Endodermal cell (in vitro differentiated cells): ENCODE results near the gene RAPGEF1. TPM values are rescaled to one million over a fixed set of nuclear protein-coding genes. Genes with fewer than 3 reads are reported as not detected.
A peak's percentile ranks its signal among the peaks of the same experiment; 100 is the strongest.

ENCODE experiments used
- DNase-seq: peaks from one replicate; pipeline ENCODE4 v3.0.0-alpha.2; 2017
- H3K27ac ChIP-seq: 2 replicates; pipeline ENCODE4 v1.5.1; 2013; ENCODE audit warnings: mild to moderate bottlenecking, low read depth, low read length, moderate library complexity
- H3K27me3 ChIP-seq: 2 replicates; pipeline ENCODE4 v1.6.1; 2013; ENCODE audit warnings: mild to moderate bottlenecking, low read length, moderate library complexity; ENCODE audit not compliant: insufficient read depth, control insufficient read depth, poor library complexity, severe bottlenecking
- H3K36me3 ChIP-seq: 2 replicates; pipeline ENCODE4 v1.7.0; 2013; ENCODE audit warnings: mild to moderate bottlenecking, low read length, moderate library complexity; ENCODE audit not compliant: control insufficient read depth, insufficient read depth
- H3K4me1 ChIP-seq: one replicate; pipeline ENCODE4 v1.7.0; 2013; ENCODE audit warnings: low read length; ENCODE audit not compliant: control insufficient read depth, insufficient read depth
- H3K4me3 ChIP-seq: 2 replicates; pipeline ENCODE4 v1.5.1; 2013; ENCODE audit warnings: mild to moderate bottlenecking, low read length, moderate library complexity
- H3K9ac ChIP-seq: 2 replicates; pipeline ENCODE4 v1.6.1; 2013; ENCODE audit warnings: mild to moderate bottlenecking, low read length, moderate library complexity; ENCODE audit not compliant: poor library complexity, severe bottlenecking; ENCODE audit errors: extremely low read depth
- H3K9me3 ChIP-seq: 2 replicates; pipeline ENCODE4 v1.6.1; 2013; ENCODE audit warnings: mild to moderate bottlenecking, low read length, moderate library complexity; ENCODE audit not compliant: control insufficient read depth
- H3K27ac Mint-ChIP-seq: 2 replicates; pipeline ENCODE4 v1.8.0; 2020; ENCODE audit warnings: mixed read lengths
- H3K27me3 Mint-ChIP-seq: 2 replicates; pipeline ENCODE4 v1.8.0; 2021; ENCODE audit warnings: mild to moderate bottlenecking, mixed read lengths; ENCODE audit not compliant: insufficient read depth
- H3K36me3 Mint-ChIP-seq: 2 replicates; pipeline ENCODE4 v1.8.0; 2020; ENCODE audit warnings: low read depth, mixed read lengths
- H3K4me1 Mint-ChIP-seq: 2 replicates; pipeline ENCODE4 v1.8.0; 2020; ENCODE audit warnings: mixed read lengths
- H3K4me3 Mint-ChIP-seq: 2 replicates; pipeline ENCODE4 v1.8.0; 2020; ENCODE audit warnings: mild to moderate bottlenecking, moderate library complexity, mixed read lengths
- H3K9me3 Mint-ChIP-seq: 2 replicates; pipeline ENCODE4 v1.8.0; 2020; ENCODE audit warnings: mild to moderate bottlenecking, mixed read lengths
- CTCF ChIP-seq: fragments of 200-600 bp; sonication (generic); conservative IDR thresholded peaks from 2 replicates; pipeline ENCODE4 v1.5.0; 2021; ENCODE audit warnings: antibody characterized with exemption, mild to moderate bottlenecking
- WGBS, 2 experiments: methylation state at CpG; one replicate each; pipeline versions ENCODE4 v1.1.5 to v1.1.7; 2013; ENCODE audit warnings: missing lambda C conversion rate in 2 of 2, mixed read lengths in 1 of 2; ENCODE audit not compliant: insufficient coverage in 1 of 2, insufficient read length in 1 of 2; 5-methylcytosine and 5-hydroxymethylcytosine counted together
- total RNA-seq, 2 donors: library from RNA; stranded (reverse); fragmentation: NEBNext Ultra II Directional in 1 of 2; extraction: Animal tissue kit (Norgen Biotek cat#: 25700) in 1 of 2; gene quantifications; 2 replicates in 1 of 2; 3 replicates in 1 of 2; pipeline ENCODE4 v1.2.1, GENCODE V29; 2021

The RAPGEF1 gene
- total RNA-seq, 2 donors from 2014 or later: 63.4 to 85.5 TPM

DNA sequence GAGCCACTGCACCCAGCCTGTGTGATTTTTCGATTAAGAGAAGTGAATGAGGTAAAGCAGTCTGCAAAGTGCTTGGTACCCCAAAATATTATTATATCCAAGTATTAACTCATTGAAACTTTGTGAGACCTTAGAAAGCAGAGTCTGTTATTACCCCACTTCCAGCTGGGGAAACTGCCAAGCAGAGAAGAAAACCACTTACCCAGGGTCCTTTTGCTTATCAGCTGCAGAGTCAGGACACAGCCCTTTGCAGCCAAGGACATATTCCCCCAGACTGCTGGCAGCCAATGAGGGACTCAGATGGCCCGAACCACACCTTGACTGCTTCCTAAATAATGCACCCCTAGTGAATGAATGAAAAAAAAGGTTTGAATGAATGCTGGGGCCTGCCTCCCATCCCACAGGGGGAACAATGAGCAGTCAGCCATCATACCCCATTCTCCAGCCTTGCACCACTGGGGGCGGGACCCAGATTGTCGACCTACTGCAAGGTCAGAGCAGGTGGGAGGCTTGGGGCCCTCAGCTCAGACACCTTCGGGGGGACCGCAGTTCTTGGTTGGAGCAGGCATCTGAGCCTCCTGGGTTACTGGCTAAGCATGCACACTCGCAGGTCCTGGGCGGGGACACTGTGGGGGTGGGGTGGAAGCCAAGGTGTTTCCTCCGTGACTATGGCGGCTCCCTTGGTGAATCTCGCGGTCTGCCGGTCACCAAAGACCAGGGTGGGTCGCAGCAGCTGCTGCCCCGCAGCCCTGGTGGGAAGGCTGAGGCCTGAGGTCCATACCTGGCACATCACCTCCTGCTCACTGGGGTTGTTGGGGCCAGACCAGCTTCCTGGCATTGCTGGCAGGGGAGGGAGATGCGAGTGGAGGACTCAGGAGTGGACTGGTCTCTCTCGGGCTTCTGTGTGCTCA lies 164.9 kb downstream of the RAPGEF1 start:
- Mint-ChIP-seq H3K9me3 (no peaks in the 10 kb centered on the region), H3K4me1 (no peaks in the 10 kb centered on the region), H3K36me3 (peaks cover 44% of the 10 kb centered on the region), H3K27ac (no peak overlapping the region), H3K27me3 (no peaks in the 10 kb centered on the region), H3K4me3 (no peak overlapping the region)
- DNase-seq: peak; percentile 39
- Histone ChIP-seq H3K4me1 (no peaks in the 10 kb centered on the region), H3K27ac (no peak overlapping the region), H3K9me3 (no peaks in the 10 kb centered on the region), H3K36me3 (peaks cover 12% of the 10 kb centered on the region), H3K4me3 (no peak overlapping the region), H3K9ac (no peak overlapping the region), H3K27me3 (no peaks in the 10 kb centered on the region)
- 91 to 93% methylated on average over 9 to 17 of the region's 17 CpGs for WGBS, 2 experiments
- no peak for TF ChIP-seq CTCF

- Mint-ChIP-seq H3K4me3 (no peak overlapping the region), H3K27me3 (no peaks in the 10 kb centered on the region), H3K36me3 (peaks cover 42% of the 10 kb centered on the region), H3K9me3 (peaks cover 26% of the 10 kb centered on the region), H3K27ac (no peak overlapping the region), H3K4me1 (no peaks in the 10 kb centered on the region)
- no peaks in the 10 kb centered on the region for H3K36me3 ChIP-seq
- no peak for TF ChIP-seq CTCF
- H3K9me3 ChIP-seq: no peaks in the 10 kb centered on the region
- H3K27ac ChIP-seq: no peak overlapping the region
- no peaks in the 10 kb centered on the region for H3K27me3 ChIP-seq
- 91 to 96% methylated on average over 5 to 8 of the region's 8 CpGs for WGBS, 2 experiments
- no peak overlapping the region for H3K4me3 ChIP-seq
- H3K9ac ChIP-seq: no peak overlapping the region
- H3K4me1 ChIP-seq: no peaks in the 10 kb centered on the region
- no peak for DNase-seq
These were observed 172.0 kb downstream of the RAPGEF1 start for GRCh38 chr9:131567910-131568309.

- Mint-ChIP-seq H3K36me3 (peaks cover 40% of the 10 kb centered on the region), H3K4me3 (no peak overlapping the region), H3K4me1 (peaks cover 5% of the 10 kb centered on the region), H3K27me3 (no peaks in the 10 kb centered on the region), H3K27ac (no peak overlapping the region), H3K9me3 (peaks cover 39% of the 10 kb centered on the region)
- Histone ChIP-seq H3K9me3 (peaks cover 7% of the 10 kb centered on the region), H3K27me3 (no peaks in the 10 kb centered on the region), H3K27ac (no peak overlapping the region), H3K4me1 (no peaks in the 10 kb centered on the region), H3K36me3 (no peaks in the 10 kb centered on the region), H3K9ac (no peak overlapping the region), H3K4me3 (no peak overlapping the region)
- DNase-seq: no peak
- TF ChIP-seq CTCF: no peak
- 100% methylated on average over 3 of the region's 3 CpGs; no CpG with 5 or more reads in 1 of the 2 experiments for WGBS, 2 experiments
These were observed 173.7 kb downstream of the RAPGEF1 start for GRCh38 chr9:131566158-131566557.
